ENCODE results near the gene XPR1. TPM values are rescaled to one million over a fixed set of nuclear protein-coding genes. Genes with fewer than 3 reads are reported as not detected.

Gene XPR1
- total RNA-seq, 1 donor = 25.7 TPM

DNA sequence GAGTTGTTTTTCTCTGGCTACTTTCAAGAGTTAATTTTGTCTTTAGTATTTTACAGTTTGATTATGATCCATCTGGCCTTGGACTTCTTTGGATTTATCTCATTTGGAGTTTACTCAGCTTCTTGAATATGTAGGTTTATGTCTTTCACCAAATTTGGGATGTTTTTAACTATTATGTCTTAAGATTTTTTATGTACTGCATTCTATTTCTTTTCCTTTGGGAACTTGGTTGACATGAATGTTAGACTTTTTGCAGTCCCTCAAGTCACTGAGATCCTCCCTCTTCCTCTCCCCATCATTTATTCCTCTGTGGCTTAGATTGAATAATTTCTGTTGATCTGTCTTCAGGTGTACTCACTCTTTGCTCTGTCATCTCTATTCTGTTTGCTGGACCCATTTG, 112.0 kb downstream of the XPR1 start:
- no peak for DNase-seq (ENCODE audit: insufficient read length, low spot score, missing footprints)
- Histone ChIP-seq H2AFZ (ENCODE audit: low read length) (no peak overlapping the region), H3K4me2 (ENCODE audit: insufficient read depth, low read length) (no peak overlapping the region), H4K20me1 (ENCODE audit: insufficient read depth, low read length) (peaks cover 3% of the 10 kb centered on the region), H3K36me3 (ENCODE audit: insufficient read depth, low read length) (no peaks in the 10 kb centered on the region), H3K27ac (ENCODE audit: low read depth, low read length) (no peak overlapping the region), H3K27me3 (ENCODE audit: insufficient read depth, low read length) (no peaks in the 10 kb centered on the region), H3K4me3 (ENCODE audit: insufficient read depth, low read length) (no peak overlapping the region), H3K9me3 (ENCODE audit: low read depth, low read length) (no peaks in the 10 kb centered on the region), H3K4me1 (ENCODE audit: insufficient read depth, low read length) (no peaks in the 10 kb centered on the region), H3K79me2 (ENCODE audit: insufficient read depth, low read length) (peaks cover 3% of the 10 kb centered on the region)
- TF ChIP-seq, protein P1, sequence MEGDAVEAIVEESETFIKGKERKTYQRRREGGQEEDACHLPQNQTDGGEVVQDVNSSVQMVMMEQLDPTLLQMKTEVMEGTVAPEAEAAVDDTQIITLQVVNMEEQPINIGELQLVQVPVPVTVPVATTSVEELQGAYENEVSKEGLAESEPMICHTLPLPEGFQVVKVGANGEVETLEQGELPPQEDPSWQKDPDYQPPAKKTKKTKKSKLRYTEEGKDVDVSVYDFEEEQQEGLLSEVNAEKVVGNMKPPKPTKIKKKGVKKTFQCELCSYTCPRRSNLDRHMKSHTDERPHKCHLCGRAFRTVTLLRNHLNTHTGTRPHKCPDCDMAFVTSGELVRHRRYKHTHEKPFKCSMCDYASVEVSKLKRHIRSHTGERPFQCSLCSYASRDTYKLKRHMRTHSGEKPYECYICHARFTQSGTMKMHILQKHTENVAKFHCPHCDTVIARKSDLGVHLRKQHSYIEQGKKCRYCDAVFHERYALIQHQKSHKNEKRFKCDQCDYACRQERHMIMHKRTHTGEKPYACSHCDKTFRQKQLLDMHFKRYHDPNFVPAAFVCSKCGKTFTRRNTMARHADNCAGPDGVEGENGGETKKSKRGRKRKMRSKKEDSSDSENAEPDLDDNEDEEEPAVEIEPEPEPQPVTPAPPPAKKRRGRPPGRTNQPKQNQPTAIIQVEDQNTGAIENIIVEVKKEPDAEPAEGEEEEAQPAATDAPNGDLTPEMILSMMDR (IDR thresholded peaks at IDR 0.05; ENCODE audit: extremely low read depth, low read depth, low read length) = no peak

DNA sequence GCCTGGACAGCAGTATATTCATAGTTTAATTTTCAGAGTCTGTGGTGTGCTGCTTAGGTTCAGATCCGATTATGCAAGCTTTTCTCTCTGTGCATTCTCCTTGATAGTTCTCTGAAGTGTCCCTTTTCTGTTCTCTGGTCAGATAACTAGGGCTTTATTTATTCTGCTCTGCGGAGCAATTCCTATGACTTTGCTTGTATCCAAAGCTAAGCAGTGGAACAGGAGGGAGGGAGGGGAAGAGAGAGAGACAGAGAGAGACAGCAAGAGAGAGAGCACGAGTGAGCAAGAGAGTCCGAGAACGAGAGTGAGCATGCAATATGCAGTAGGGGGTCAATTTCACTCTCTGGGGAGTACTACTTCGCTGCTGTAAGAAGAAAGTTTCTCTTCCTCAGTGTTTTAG, 113.3 kb downstream of the XPR1 start:
- Histone ChIP-seq H2AFZ (ENCODE audit: low read length) (no peak overlapping the region), H3K27me3 (ENCODE audit: insufficient read depth, low read length) (no peaks in the 10 kb centered on the region), H4K20me1 (ENCODE audit: insufficient read depth, low read length) (peaks cover 3% of the 10 kb centered on the region), H3K36me3 (ENCODE audit: insufficient read depth, low read length) (no peaks in the 10 kb centered on the region), H3K27ac (ENCODE audit: low read depth, low read length) (no peak overlapping the region), H3K4me1 (ENCODE audit: insufficient read depth, low read length) (no peaks in the 10 kb centered on the region), H3K9me3 (ENCODE audit: low read depth, low read length) (no peaks in the 10 kb centered on the region), H3K4me2 (ENCODE audit: insufficient read depth, low read length) (no peak overlapping the region), H3K4me3 (ENCODE audit: insufficient read depth, low read length) (no peak overlapping the region), H3K79me2 (ENCODE audit: insufficient read depth, low read length) (peaks cover 3% of the 10 kb centered on the region)
- TF ChIP-seq, protein P1 (IDR thresholded peaks at IDR 0.05; ENCODE audit: extremely low read depth, low read depth, low read length) = no peak
- DNase-seq (ENCODE audit: insufficient read length, low spot score, missing footprints) = no peak

DNA sequence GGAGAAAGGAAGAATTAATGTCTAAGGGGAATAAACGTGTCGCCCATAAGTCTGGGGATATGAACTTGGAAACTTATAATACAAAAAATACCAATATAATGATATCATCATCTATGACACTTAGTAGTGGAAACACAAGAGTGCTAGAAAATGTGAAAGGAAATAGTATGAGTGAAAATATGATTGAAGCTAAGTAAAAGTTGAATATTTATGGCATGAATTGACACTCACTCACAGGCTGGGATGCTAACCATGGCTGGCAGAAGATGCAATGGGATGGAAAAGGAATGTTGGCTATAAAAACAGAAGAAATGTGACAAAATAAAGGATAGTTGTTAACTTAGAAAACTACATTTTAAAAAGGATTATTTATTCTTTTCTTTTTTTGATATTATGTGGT, 120.1 kb downstream of the XPR1 start:
- no peak overlapping the region for H3K4me3 ChIP-seq (ENCODE audit: insufficient read depth, low read length)
- H3K27ac ChIP-seq (ENCODE audit: low read depth, low read length) = peak overlapping the region; percentile 18
- H3K36me3 ChIP-seq (ENCODE audit: insufficient read depth, low read length) = no peaks in the 10 kb centered on the region
- no peaks in the 10 kb centered on the region for H4K20me1 ChIP-seq (ENCODE audit: insufficient read depth, low read length)
- no peaks in the 10 kb centered on the region for H3K27me3 ChIP-seq (ENCODE audit: insufficient read depth, low read length)
- DNase-seq (ENCODE audit: insufficient read length, low spot score, missing footprints) = no peak
- TF ChIP-seq, protein P1 (IDR thresholded peaks at IDR 0.05; ENCODE audit: extremely low read depth, low read depth, low read length) = no peak
- H3K9me3 ChIP-seq (ENCODE audit: low read depth, low read length) = no peaks in the 10 kb centered on the region
- peaks cover 2% of the 10 kb centered on the region for H3K79me2 ChIP-seq (ENCODE audit: insufficient read depth, low read length)
- no peak overlapping the region for H3K4me2 ChIP-seq (ENCODE audit: insufficient read depth, low read length)
- no peak overlapping the region for H2AFZ ChIP-seq (ENCODE audit: low read length)
- no peaks in the 10 kb centered on the region for H3K4me1 ChIP-seq (ENCODE audit: insufficient read depth, low read length)

GRCh38 chr1:180754453-180754852, 122.6 kb downstream of the XPR1 start:
- H3K27me3 ChIP-seq (ENCODE audit: insufficient read depth, low read length) = no peaks in the 10 kb centered on the region
- no peaks in the 10 kb centered on the region for H3K4me1 ChIP-seq (ENCODE audit: insufficient read depth, low read length)
- H3K27ac ChIP-seq (ENCODE audit: low read depth, low read length) = no peak overlapping the region
- no peak overlapping the region for H3K4me3 ChIP-seq (ENCODE audit: insufficient read depth, low read length)
- peaks cover 2% of the 10 kb centered on the region for H3K79me2 ChIP-seq (ENCODE audit: insufficient read depth, low read length)
- H3K36me3 ChIP-seq (ENCODE audit: insufficient read depth, low read length) = no peaks in the 10 kb centered on the region
- no peaks in the 10 kb centered on the region for H4K20me1 ChIP-seq (ENCODE audit: insufficient read depth, low read length)
- H3K4me2 ChIP-seq (ENCODE audit: insufficient read depth, low read length) = no peak overlapping the region
- no peak for DNase-seq (ENCODE audit: insufficient read length, low spot score, missing footprints)
- no peaks in the 10 kb centered on the region for H3K9me3 ChIP-seq (ENCODE audit: low read depth, low read length)
- TF ChIP-seq, protein P1 (IDR thresholded peaks at IDR 0.05; ENCODE audit: extremely low read depth, low read depth, low read length) = no peak
- H2AFZ ChIP-seq (ENCODE audit: low read length) = no peak overlapping the region
